HFFc6 (cell line): ENCODE measurements around the gene MYO7A. TPM values are rescaled to one million over a fixed set of nuclear protein-coding genes. Genes with fewer than 3 reads are reported as not detected.

Source experiments
- DNase-seq: peaks from one replicate; pipeline ENCODE4 v3.0.0-alpha.2; 2018
- H3K27ac Mint-ChIP-seq: 2 replicates; pipeline ENCODE4 v1.8.0; 2020; ENCODE audit warnings: mild to moderate bottlenecking, mixed read lengths
- H3K27me3 Mint-ChIP-seq: 2 replicates; pipeline ENCODE4 v1.8.0; 2021; ENCODE audit warnings: mild to moderate bottlenecking, moderate library complexity, mixed read lengths; ENCODE audit not compliant: insufficient read depth
- H3K36me3 Mint-ChIP-seq: 2 replicates; pipeline ENCODE4 v1.8.0; 2021; ENCODE audit warnings: low read depth, mixed read lengths
- H3K4me1 Mint-ChIP-seq: 2 replicates; pipeline ENCODE4 v1.8.0; 2020; ENCODE audit warnings: low read depth, mixed read lengths
- H3K4me3 Mint-ChIP-seq: 2 replicates; pipeline ENCODE4 v1.8.0; 2020; ENCODE audit warnings: mild to moderate bottlenecking, moderate library complexity, mixed read lengths
- H3K9me3 Mint-ChIP-seq: 2 replicates; pipeline ENCODE4 v1.8.0; 2020; ENCODE audit warnings: mild to moderate bottlenecking, mixed read lengths
- CTCF ChIP-seq: fragments of 200-600 bp; sonication (generic); IDR thresholded peaks from 2 replicates; pipeline ENCODE4 v1.5.0; 2021; ENCODE audit warnings: antibody characterized with exemption, mild to moderate bottlenecking
- total RNA-seq, 6 experiments: library from RNA; stranded (reverse); fragmentation: NEBNext Ultra II Directional; extraction: Animal tissue kit (Norgen Biotek cat#: 25700); gene quantifications; 2 replicates in 1 of 6; 3 replicates in 5 of 6; pipeline ENCODE4 v1.2.3, GENCODE V29; 2021

Gene MYO7A
- total RNA-seq, 6 experiments from 2014 or later = 0.05 to 0.09 TPM; not detected in 4

GRCh38 chr11:77091146-77091940, 36.7 kb upstream of the MYO7A start:
- peak; percentile 94 for TF ChIP-seq CTCF
- Mint-ChIP-seq H3K36me3 (no peaks in the 10 kb centered on the region), H3K27me3 (no peaks in the 10 kb centered on the region), H3K9me3 (no peaks in the 10 kb centered on the region), H3K4me3 (no peak overlapping the region), H3K27ac (no peak overlapping the region), H3K4me1 (peaks cover 6% of the 10 kb centered on the region; the same call in 1 of the 2 replicates)
- peak; percentile 67 for DNase-seq

- Mint-ChIP-seq H3K9me3 (no peaks in the 10 kb centered on the region), H3K27me3 (no peaks in the 10 kb centered on the region), H3K27ac (no peak overlapping the region), H3K36me3 (no peaks in the 10 kb centered on the region), H3K4me3 (no peak overlapping the region), H3K4me1 (peaks cover 6% of the 10 kb centered on the region; the same call in 1 of the 2 replicates)
- DNase-seq = no peak
- TF ChIP-seq CTCF = no peak
Measured at GRCh38 chr11:77092382-77092781, 35.7 kb upstream of the MYO7A start.

- Mint-ChIP-seq H3K4me1 (peaks cover 6% of the 10 kb centered on the region; the same call in 1 of the 2 replicates), H3K36me3 (no peaks in the 10 kb centered on the region), H3K9me3 (no peaks in the 10 kb centered on the region), H3K27ac (no peak overlapping the region), H3K27me3 (no peaks in the 10 kb centered on the region), H3K4me3 (no peak overlapping the region)
- no peak for DNase-seq
- TF ChIP-seq CTCF = no peak
Measured at GRCh38 chr11:77093056-77093891, 34.8 kb upstream of the MYO7A start.

- no peak overlapping the region for H3K27ac Mint-ChIP-seq
- H3K4me1 Mint-ChIP-seq = peaks cover 6% of the 10 kb centered on the region; the same call in 1 of the 2 replicates
- no peak for DNase-seq
- H3K4me3 Mint-ChIP-seq = no peak overlapping the region
- H3K36me3 Mint-ChIP-seq = no peaks in the 10 kb centered on the region
- H3K27me3 Mint-ChIP-seq = no peaks in the 10 kb centered on the region
- no peaks in the 10 kb centered on the region for H3K9me3 Mint-ChIP-seq
- no peak for TF ChIP-seq CTCF
Measured at GRCh38 chr11:77093987-77094840, 33.8 kb upstream of the MYO7A start.

GRCh38 chr11:77094841-77095365, 33.1 kb upstream of the MYO7A start:
- Mint-ChIP-seq H3K9me3 (no peaks in the 10 kb centered on the region), H3K36me3 (no peaks in the 10 kb centered on the region), H3K27me3 (no peaks in the 10 kb centered on the region), H3K4me1 (peaks cover 6% of the 10 kb centered on the region; the same call in 1 of the 2 replicates), H3K27ac (no peak overlapping the region), H3K4me3 (no peak overlapping the region)
- TF ChIP-seq CTCF = peak; percentile 23; the same call in 1 of the 2 replicates
- no peak for DNase-seq
